ENCODE results near the gene USP3.
"Not testable (repeated sequence)": the region's sequence is repeated elsewhere in the genome, so short reads cannot be mapped to it uniquely, and the experiment has no call there.

DNA sequence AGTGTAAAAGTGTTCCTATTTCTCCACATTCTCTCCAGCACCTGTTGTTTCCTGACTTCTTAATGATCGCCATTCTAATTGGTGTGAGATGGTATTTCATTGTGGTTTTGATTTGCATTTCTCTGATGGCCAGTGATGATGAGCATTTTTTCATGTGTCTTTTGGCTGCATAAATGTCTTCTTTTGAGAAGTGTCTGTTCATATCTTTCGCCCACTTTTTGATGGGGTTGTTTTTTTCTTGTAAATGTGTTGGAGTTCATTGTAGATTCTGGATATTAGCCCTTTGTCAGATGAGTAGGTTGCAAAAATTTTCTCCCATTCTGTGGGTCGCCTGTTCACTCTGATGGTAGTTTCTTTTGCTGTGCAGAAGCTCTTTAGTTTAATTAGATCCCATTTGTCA is 113.2 kb downstream of the USP3 start:
- TF ChIP-seq, protein P1, sequence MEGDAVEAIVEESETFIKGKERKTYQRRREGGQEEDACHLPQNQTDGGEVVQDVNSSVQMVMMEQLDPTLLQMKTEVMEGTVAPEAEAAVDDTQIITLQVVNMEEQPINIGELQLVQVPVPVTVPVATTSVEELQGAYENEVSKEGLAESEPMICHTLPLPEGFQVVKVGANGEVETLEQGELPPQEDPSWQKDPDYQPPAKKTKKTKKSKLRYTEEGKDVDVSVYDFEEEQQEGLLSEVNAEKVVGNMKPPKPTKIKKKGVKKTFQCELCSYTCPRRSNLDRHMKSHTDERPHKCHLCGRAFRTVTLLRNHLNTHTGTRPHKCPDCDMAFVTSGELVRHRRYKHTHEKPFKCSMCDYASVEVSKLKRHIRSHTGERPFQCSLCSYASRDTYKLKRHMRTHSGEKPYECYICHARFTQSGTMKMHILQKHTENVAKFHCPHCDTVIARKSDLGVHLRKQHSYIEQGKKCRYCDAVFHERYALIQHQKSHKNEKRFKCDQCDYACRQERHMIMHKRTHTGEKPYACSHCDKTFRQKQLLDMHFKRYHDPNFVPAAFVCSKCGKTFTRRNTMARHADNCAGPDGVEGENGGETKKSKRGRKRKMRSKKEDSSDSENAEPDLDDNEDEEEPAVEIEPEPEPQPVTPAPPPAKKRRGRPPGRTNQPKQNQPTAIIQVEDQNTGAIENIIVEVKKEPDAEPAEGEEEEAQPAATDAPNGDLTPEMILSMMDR (IDR thresholded peaks at IDR 0.05) = not testable (repeated sequence)
- not testable (repeated sequence) for TF ChIP-seq EZH2 (IDR thresholded peaks at IDR 0.05; ENCODE audit: borderline replicate concordance, insufficient read depth, low read depth, low read length, poor library complexity, severe bottlenecking)

All from B cell (primary cell).